K562 (cell line): ENCODE measurements around the gene BTBD2. TPM values are rescaled to one million over a fixed set of nuclear protein-coding genes. Genes with fewer than 3 reads are reported as not detected.

ENCODE experiments used
- HLTF ChIP-seq: fragments of 450-650 bp; IDR thresholded peaks from 2 replicates; pipeline ENCODE4 v1.6.1; 2016
- HNRNPUL1 ChIP-seq: fragments of 200-400 bp; formaldehyde crosslinking; IDR thresholded peaks from 2 replicates; pipeline ENCODE4 v1.6.1; 2017; ENCODE audit warnings: low read length
- KAT2B ChIP-seq: IDR thresholded peaks from one replicate; pipeline ENCODE4 v1.6.1; 2012; ENCODE audit warnings: low read depth, mild to moderate bottlenecking, control low read depth, inconsistent platforms, low read length, moderate library complexity
- MTA3 ChIP-seq: fragments of 450-650 bp; formaldehyde crosslinking; IDR thresholded peaks from 2 replicates; pipeline ENCODE4 v1.6.1; 2017; ENCODE audit warnings: mild to moderate bottlenecking, borderline replicate concordance
- NBN ChIP-seq: fragments of 450-650 bp; IDR thresholded peaks from 2 replicates; pipeline ENCODE4 v1.6.1; 2016; ENCODE audit warnings: low read depth, mild to moderate bottlenecking
- NFATC3 ChIP-seq: fragments of 450-650 bp; IDR thresholded peaks from 2 replicates; pipeline ENCODE4 v1.6.1; 2017; ENCODE audit warnings: mild to moderate bottlenecking
- NFIX ChIP-seq: fragments of 250-450 bp; sonication (Bioruptor Pico); IDR thresholded peaks from 2 replicates; pipeline ENCODE4 v1.4.0; 2020; ENCODE audit warnings: low read depth, mild to moderate bottlenecking, moderate library complexity
- NR0B1 ChIP-seq: fragments of 450-650 bp; IDR thresholded peaks from one replicate; pipeline ENCODE4 v1.6.1; 2018; ENCODE audit warnings: mild to moderate bottlenecking, moderate library complexity; ENCODE audit not compliant: partially characterized antibody
- TCF7 ChIP-seq: sonication (generic); IDR thresholded peaks from 2 replicates; pipeline ENCODE4 v1.6.1; 2016; ENCODE audit warnings: antibody characterized with exemption, borderline replicate concordance
- ZBTB17 ChIP-seq: fragments of 450-650 bp; formaldehyde crosslinking; IDR thresholded peaks from 2 replicates; pipeline ENCODE4 v1.4.0; 2020; ENCODE audit warnings: mild to moderate bottlenecking
- ZBTB49 ChIP-seq: sonication (generic); formaldehyde crosslinking; IDR thresholded peaks from 2 replicates; pipeline ENCODE4 v1.8.0; 2022; ENCODE audit warnings: missing genetic modification reagents, mild to moderate bottlenecking, borderline replicate concordance
- ZC3H11A ChIP-seq: IDR thresholded peaks from 2 replicates; pipeline ENCODE4 v1.6.1; 2012; ENCODE audit warnings: low read depth, low read length, improper control_type of control experiment
- ZFPM2 ChIP-seq: fragments of 250-450 bp; sonication (Bioruptor Pico); IDR thresholded peaks from 2 replicates; pipeline ENCODE4 v1.5.1; 2022; ENCODE audit warnings: mild to moderate bottlenecking
- ZNF395 ChIP-seq: fragments of 200-800 bp; sonication (Bioruptor generic); IDR thresholded peaks from 2 replicates; pipeline ENCODE4 v1.6.1; 2017; ENCODE audit warnings: missing genetic modification characterization, missing compliant biosample characterization
- ZNF512 ChIP-seq: IDR thresholded peaks from 2 replicates; pipeline ENCODE4 v1.6.1; 2016; ENCODE audit warnings: missing genetic modification characterization, missing compliant biosample characterization
- polyA plus RNA-seq, 8 experiments: library from polyadenylated mRNA; depleted of rRNA in 4 of 8; stranded (reverse) in 5 of 8; unstranded in 3 of 8; fragments of >200 nt; fragmentation: Nextera tagmentation in 2 of 8; fragmentation: Illumina TruSeq in 1 of 8; extraction: Ambion mirVana in 2 of 8; extraction: Trizol in 1 of 8; gene quantifications; 2 replicates each; pipeline versions ENCODE4 v1.2.1 to v1.2.3, GENCODE V29; 2011 to 2014; ENCODE audit warnings: inconsistent platforms in 1 of 8, missing spikeins in 1 of 8
- total RNA-seq, 7 experiments: library from RNA; depleted of rRNA in 6 of 7; stranded (reverse); fragments of >200 nt in 6 of 7; fragmentation: Illumina TruSeq in 2 of 7; extraction: Trizol in 2 of 7; gene quantifications; 2 replicates each; pipeline versions ENCODE4 v1.2.1 to v1.2.3, GENCODE V29; 2011 to 2021; ENCODE audit warnings: low replicate concordance in 1 of 7
- TF ChIP-seq, protein P1 (sequence below): fragments of 250-450 bp; sonication (Bioruptor Pico); IDR thresholded peaks from 2 replicates; pipeline ENCODE4 v1.5.0; 2022; ENCODE audit warnings: mild to moderate bottlenecking
- TF ChIP-seq, protein P2 (sequence below): sonication (generic); formaldehyde crosslinking; IDR thresholded peaks from 2 replicates; pipeline ENCODE4 v1.5.0; 2020; ENCODE audit warnings: missing genetic modification reagents

BTBD2 gene
- total and polyA plus RNA-seq, 9 of the 15 experiments (the other 6 are each of a cell fraction or from before 2014, with no cell fraction given): 0.10 to 15.6 (median 6.9) TPM

DNA sequence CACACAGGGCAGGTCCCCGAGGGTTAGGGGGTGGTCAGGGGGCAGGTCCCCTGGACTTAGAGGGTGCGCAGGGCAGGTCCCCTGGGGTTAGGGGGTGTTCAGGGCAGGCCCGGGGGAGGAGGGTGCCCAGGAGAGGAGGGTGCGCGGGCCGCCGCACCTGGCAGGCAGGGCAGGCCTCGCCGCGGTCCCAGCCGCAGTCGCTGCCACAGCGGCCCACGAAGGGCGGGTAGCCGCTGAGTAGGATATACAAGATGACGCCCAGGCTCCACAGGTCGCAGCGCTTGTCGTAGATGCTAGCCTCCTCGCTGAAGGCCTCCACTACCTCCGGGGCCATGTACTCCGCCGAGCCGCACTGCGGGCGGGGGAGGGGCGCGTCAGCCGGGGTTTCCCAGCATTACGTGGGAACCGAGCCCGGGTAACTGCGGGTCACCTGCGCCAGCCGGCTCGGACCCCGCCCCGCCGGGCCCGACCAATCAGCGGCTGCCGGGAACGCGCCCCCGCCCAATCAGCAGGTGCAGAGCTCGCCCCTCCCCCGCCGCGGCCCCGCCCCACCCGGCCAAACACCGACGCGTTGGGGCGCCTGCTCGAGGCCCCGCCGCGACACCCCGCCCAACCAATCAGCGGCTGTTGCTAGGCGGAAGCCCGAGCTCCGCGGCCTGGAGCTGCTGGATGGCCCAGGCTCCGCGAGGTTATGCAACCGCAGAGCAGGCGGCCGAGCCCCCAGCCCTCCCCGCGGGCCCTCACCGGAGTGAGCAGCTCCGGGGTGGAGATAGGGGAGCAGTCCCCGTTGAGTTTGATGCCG is 26.4 kb upstream of the BTBD2 start (continued):
- TF ChIP-seq NR0B1 (no peak), TCF7 (no peak), HLTF (no peak), MTA3 (no peak), ZBTB17 (CRISPR knock-in tag) (no peak), KAT2B (no peak), ZFPM2 (CRISPR knock-in tag) (no peak), ZBTB49 (CRISPR knock-in tag) (no peak), ZNF395 (CRISPR knock-in tag) (no peak), NFIX (CRISPR knock-in tag) (no peak), HNRNPUL1 (no peak), NFATC3 (no peak), ZNF512 (tag) (no peak), NBN (0 out of 2 replicates have a peak, but pooled peaks have one; percentile 6), ZC3H11A (no peak)
- TF ChIP-seq, protein P1, sequence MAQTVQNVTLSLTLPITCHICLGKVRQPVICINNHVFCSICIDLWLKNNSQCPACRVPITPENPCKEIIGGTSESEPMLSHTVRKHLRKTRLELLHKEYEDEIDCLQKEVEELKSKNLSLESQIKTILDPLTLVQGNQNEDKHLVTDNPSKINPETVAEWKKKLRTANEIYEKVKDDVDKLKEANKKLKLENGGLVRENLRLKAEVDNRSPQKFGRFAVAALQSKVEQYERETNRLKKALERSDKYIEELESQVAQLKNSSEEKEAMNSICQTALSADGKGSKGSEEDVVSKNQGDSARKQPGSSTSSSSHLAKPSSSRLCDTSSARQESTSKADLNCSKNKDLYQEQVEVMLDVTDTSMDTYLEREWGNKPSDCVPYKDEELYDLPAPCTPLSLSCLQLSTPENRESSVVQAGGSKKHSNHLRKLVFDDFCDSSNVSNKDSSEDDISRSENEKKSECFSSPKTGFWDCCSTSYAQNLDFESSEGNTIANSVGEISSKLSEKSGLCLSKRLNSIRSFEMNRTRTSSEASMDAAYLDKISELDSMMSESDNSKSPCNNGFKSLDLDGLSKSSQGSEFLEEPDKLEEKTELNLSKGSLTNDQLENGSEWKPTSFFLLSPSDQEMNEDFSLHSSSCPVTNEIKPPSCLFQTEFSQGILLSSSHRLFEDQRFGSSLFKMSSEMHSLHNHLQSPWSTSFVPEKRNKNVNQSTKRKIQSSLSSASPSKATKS (CRISPR knock-in tag): no peak
- TF ChIP-seq, protein P2, sequence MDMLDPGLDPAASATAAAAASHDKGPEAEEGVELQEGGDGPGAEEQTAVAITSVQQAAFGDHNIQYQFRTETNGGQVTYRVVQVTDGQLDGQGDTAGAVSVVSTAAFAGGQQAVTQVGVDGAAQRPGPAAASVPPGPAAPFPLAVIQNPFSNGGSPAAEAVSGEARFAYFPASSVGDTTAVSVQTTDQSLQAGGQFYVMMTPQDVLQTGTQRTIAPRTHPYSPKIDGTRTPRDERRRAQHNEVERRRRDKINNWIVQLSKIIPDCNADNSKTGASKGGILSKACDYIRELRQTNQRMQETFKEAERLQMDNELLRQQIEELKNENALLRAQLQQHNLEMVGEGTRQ (CRISPR knock-in tag): peak; percentile 15; the same call in 1 of the 2 replicates
